Gastroesophageal sphincter (tissue), 3 donors: Measurements from ENCODE around the gene MXRA8.

ENCODE experiments used
- CTCF ChIP-seq, 4 experiments: fragments of 200-600 bp in 2 of 4; fragments of 450-650 bp in 2 of 4; sonication (generic) in 1 of 4; IDR thresholded peaks; one replicate each; pipeline ENCODE4 v1.5.1; 2017 to 2019; ENCODE audit warnings: antibody characterized with exemption in 4 of 4, mild to moderate bottlenecking in 2 of 4, moderate library complexity in 2 of 4
- POLR2AphosphoS5 ChIP-seq: sonication (generic); formaldehyde crosslinking; IDR thresholded peaks from one replicate; pipeline ENCODE4 v1.6.1; 2017; ENCODE audit warnings: antibody characterized with exemption

- TF ChIP-seq CTCF (IDR thresholded peaks at IDR 0.05) (no peak), POLR2AphosphoS5 (peak; percentile 28)
Measured at GRCh38 chr1:1358433-1359271, at the start of gene MXRA8.
